Hematopoietic multipotent progenitor cell treated with erythropoietin and hydrocortisone succinate and interleukin-3 and kit ligand, for 17 days (in vitro differentiated cells): ENCODE results near the gene HNRNPM.
A peak's percentile ranks its signal among the peaks of the same experiment; 100 is the strongest.
"Not testable (repeated sequence)": the region's sequence is repeated elsewhere in the genome, so short reads cannot be mapped to it uniquely, and the experiment has no call there.

Source experiments
- DNase-seq: peaks from one replicate; pipeline ENCODE4 v3.0.0-alpha.2; 2015; ENCODE audit warnings: low spot score

The HNRNPM gene

DNA sequence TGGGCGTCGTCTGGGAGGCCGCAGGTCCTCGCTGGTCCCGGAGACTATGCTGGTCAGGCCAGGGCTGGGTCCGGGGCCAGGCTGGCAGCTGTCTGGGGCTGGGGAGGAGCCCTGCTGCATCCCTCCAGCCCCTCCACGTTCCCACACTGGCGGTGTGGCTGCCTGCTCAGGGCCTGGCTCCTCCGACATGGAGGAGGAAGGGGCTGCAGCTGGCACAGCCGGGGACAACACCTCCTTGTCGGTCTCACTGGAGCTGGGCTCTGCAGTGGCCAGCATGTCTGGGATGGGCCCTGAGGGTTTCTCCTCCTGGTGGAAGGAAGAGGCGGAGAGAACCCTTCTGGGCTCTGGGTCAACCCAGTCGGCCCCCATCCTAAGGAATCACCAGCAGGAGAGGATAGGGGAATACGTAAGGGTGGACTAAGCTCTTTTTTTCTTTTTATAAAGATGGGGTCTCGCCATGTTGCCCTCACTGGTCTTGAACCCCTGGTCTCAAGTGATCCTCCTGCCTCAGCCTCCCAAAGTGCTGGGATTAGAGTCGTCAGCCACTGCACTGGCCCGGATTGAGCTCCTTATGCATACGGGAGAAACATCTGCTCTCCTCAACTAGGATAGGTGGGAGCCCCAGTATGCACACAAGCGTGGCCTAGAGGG lies 68.4 kb downstream of the HNRNPM start:
- no peak for DNase-seq

DNA sequence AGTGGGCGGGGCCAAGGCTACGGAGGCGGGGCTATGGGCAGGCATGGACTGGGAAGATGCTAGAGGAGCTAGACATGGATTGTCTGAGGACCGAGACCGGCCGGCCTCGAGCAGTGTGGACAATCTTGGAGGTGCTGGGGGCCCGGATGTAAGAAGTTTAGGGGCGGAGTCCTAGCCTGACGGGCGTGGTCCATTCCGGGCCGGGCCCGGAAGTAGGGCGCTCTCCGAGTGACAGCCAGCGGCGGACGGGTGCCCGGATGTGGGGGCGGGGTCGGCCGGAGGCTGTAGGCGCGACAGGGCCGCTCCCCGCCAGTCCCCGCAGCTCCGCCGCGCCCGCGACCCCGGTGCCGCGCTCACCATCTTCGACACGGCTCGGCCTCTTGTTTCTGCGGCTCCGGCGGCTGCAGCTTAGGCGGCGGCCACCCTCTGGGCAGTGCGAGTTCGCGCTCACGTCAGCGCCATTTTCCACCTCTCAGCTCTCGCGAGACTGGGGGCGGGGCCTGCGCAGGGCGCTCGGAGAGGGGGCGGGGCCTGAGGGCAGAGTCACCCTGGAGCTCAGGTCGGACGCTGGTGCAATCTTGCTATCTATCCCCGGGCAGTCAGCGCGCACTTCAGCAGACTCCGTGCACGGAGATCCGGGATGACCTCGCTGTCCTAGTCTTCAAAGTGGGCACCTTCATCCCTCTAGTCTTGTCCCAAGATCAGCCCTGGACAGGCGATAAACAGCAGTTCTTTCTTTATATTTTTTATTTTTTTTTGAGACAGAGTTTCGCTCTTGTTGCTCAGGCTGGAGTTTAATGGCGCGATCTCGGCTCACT lies 69.1 kb downstream of the HNRNPM start, which contains the start of gene ZNF414:
Gene ZNF414 (minus strand): TSS at position 481 of the 818 bp plus-strand sequence. CDS start 121 bp downstream, at position 360.
- peak; percentile 96 for DNase-seq

DNA sequence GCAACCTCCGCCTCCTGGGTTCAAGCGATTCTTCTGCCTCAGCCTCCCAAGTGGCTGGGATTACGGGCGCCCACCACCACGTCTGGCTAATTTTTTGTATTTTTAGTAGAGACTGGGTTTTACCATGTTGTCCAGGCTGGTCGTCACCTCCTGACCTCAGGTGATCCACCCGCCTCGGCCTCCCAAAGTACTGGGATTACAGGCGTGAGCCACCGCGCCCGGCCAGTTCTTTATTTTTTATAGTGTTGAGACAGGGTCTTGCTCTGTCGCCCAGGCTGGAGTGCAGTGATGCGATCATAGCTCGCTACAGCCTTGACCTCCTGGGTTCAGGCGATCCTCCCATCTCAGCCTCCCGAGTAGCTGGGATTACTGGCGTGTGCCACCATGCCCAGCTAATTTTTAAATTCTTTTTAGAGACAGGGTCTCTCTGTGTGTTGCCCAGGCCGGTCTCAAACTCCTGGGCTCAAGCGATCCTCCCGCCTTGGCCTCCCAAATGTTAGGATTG lies 69.8 kb downstream of the HNRNPM start:
- DNase-seq, result not testable (repeated sequence)

DNA sequence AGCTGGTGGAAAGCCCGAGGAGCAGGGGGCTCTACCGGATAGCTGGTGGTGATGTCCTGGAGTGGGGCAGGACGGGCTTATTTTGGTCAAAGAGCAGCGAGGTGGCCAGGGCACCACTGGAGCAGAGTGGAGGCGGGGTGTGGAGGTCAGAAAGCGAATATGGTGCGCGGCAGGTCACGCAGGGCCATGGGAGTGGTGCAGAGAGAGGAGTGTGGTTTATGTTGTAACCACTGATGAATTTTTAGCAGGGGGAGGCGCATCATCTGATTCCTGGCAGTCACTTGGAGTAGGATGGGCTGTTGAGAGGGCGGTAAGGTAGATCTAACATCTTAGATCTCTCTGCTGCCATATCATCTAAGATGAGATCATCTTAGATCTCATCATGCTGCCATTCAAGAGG lies 70.5 kb downstream of the HNRNPM start:
- no peak for DNase-seq

DNA sequence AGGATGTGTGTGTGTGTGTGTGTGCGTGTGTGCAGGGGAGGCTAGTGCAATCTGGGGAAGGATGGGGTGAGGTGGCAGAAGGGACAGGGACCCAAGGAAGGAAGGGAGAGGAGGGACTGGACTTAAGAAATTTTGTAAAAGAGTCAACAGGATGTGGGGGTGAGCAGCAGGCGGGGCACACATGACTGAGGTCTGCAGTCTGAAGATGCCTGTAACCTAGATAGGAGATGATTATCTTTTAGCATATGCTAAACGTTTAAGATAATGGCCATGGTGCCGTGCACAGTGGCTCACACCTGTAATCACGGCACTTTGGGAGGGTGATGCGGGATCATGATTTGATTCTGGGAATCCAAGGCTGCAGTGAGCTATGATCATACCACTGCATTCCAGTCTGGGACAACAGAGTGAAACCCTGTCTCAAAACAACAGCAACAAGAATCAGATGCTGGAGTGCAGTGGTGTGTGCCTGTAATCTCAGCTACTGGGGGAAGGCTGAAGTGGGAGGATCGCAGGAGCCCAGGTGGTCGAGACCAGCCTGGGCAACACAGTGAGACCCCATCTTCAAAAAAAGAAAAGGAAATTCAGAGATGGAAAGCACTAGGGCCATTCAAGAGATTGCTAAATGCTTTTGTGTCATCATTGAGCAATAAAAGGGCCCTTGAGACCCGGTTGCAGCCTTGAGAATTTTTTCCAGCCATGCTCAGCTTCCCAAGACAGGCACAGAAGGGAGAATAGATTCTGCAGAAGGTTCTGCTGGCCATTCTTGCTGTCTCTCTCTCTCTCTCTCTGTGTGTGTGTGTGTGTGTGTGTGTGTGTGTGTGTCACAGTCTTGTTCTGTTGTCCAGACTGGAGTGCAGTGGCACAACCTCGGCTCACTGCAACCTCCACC lies 73.0 kb downstream of the HNRNPM start:
- DNase-seq, result no peak

DNA sequence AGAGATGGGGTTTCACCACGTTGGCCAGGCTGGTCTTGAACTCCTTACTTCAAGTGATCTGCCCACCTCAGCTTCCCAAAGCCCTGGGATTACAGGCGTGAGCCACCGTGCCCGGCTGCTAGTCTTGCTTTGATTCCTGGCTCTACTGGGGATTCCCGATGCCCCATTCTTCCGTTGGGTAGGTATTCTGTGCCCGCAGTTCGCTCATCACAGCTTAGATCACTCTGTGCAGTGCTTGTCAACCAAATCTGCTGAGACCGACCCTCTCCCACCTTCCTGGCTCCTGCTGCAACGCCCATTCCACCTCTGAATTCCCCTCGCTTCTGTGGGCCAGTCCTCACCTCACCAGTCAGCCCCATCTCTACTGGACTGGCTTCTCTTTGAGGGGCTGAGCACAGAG lies 73.8 kb downstream of the HNRNPM start:
- DNase-seq, result no peak

DNA sequence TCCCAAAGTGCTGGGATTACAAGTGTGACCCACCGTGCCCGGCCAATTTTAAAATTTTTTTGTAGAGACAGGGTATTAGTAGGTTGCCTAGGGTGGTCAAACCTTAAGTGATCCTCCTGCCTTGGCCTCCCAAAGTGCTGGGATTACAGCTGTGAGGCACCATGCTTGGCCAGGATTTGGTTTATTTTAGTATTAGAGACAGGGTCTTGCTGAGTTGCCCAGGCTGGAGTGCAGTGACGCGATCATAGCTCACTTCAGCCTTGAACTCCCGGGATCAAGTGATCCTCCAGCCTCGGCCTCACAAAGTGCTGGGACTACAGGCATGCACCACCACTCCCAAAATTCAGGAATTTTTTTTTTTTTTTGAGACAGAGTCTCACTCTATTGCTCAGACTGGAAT lies 74.6 kb downstream of the HNRNPM start:
- no peak for DNase-seq

DNA sequence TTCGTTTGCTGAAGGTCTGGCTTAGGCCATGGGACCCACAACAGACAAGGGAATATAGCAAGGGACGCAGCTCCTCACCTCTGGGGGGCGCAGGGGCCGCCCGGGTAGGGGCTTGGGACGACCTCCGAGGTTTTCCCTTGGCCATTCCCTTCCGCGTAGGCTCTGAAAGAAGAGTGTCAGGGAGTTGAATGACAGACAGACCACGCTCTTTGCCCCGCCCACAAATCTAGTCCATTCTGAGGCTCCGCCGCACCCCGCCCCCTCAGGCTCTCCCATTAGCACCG lies 80.6 kb downstream of the HNRNPM start:
- no peak for DNase-seq

DNA sequence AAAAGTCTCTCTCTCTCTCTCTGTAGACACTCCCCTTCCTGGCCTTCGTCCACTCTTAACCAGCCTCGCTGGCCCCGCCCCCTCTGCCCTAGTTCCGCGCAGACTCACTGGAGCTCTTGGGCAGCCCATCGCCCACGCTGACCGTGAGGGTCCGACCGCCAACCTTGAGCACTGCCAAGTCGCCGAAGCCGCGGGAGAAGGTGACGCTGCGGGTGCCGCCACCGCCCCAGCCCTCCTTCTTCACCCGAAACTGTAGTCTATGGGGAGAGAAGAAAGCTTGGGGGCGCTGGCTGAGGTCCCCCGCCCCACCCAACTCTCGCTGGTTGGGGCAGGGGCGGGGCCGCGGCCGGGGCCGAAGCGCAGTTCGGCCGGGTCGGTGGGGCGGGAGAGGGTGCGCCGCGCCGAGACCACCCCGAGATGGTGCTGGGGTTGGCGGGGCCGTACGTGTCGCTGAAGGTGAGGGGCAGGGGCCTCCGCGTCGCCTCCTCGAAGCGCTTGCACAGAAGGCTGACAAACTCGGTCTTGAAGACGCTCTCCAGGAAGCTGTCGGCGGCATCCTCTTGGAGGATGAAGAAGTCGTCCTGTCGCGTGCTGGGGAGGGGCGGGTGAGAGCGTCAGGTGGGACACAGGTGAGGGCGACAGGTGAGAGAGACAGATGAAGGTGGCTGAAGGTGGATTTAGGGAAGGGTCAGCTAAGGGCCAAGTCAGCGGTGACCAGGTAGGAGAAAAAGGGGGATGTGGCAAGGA lies 81.7 kb downstream of the HNRNPM start:
- DNase-seq, result no peak

DNA sequence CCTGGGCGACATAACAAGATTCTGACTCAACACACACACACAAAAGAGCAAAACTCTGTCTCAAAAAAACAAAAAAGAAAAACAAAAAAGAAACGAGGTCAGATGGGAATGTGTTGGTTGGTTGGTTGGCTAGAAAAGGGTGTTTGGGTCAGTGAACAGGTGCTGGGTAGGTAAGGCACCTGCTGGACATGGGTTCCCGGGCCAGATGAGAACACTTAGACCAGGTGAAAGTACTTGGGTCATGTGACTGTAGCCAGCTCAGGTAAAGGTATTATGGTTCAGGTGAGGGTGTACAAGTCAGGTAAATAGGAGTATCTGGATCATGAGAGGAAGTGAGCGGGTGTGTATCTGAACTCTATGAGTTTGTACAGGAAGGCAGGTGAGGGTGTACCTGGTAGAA lies 83.7 kb downstream of the HNRNPM start:
- DNase-seq, result no peak

DNA sequence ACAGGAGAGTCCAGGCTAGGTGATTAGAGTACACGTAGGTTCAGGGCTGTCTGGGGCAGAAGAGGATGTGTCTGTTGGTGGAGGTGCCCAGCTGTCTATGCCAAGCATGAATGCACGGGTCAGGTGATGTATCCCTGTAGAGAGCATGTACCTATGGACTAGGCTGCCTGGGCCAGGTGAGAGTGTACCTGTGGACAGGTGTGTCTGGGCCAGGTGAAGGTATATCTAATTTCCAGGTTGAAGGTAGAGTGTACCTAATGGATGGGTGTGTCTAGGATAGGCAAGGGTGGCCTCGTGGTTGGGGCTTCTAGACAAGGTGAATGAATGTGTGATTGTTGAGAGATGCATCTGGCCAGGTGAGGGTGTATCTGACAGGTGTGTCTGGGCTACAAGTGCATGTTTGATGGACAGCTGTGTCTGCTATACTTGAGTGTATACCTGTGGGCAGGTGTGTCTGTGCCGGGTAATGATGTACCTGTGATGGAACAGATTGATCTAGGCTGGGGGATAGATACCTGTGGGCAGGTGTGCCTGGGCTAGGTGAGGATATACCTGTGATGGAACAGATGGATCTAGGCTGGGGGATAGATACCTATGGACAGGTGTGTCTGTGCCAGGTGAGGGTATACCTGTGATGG lies 84.7 kb downstream of the HNRNPM start:
- DNase-seq, result no peak

DNA sequence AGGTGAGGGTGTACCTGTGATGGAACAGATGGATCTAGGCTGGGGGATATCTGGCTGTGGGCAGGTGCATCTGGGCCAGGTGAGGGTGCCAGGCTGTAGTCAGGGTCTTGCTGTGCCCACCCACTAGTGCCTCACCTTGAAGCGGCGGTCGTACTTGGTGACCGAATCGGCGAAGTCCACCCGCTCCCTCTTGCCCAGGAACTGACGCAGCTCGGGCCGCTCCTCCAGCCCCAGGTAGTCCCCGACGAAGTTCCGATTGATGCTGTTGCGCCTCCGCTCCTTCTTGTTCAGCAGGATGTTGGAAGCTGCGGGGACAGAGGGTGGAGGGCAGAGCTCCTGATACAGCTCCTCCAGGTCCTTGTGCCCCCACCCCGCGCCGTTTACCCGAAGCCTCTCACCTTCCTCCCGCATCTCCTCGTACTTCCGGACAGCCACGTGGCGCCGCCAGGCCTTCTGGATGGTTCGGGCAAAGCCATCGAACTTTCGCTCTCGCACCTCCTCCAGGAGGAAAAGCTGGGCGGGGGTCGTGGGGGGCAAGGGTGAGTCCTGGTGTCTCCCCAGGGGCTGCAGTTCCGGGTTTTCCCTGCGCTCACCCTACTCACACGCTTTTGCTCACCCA lies 85.4 kb downstream of the HNRNPM start:
- no peak for DNase-seq

DNA sequence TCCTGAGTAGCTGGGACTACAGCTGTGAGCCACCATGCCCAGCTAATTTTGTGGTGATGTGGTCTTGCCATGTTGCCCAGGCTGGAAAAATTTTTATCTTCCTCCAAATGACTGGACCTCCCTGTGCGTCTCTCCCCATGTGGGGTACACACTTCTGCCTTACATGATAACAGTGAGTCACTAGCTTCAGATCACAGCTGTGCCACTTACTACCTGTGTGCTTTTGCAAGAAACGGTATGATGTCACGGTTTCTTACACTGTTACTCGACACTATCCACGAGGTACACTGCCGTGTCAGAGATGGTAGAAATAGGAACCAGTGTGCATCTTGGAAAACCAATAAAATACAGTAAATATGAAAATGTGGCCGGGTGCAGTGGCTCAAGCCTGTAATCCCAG lies 86.7 kb downstream of the HNRNPM start:
- no peak for DNase-seq

DNA sequence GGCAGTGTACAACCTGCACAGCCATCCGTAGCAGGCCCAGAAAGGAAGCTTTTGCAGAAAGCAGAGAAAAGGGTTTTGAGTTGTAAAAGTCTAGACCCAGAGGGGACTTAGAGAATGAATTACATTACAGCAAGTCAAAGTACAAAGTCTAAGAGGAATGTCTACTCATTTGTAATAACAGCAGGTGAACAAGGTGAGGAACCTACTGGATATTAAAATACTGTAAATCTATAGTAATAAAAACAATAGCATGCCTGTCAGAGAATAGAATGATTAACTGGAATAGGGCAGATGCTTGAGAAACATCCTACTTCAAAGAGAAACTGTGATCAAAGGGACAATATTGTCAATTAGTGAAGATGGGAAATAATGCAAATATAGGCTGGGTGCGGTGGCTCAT lies 87.5 kb downstream of the HNRNPM start:
- DNase-seq, result no peak

DNA sequence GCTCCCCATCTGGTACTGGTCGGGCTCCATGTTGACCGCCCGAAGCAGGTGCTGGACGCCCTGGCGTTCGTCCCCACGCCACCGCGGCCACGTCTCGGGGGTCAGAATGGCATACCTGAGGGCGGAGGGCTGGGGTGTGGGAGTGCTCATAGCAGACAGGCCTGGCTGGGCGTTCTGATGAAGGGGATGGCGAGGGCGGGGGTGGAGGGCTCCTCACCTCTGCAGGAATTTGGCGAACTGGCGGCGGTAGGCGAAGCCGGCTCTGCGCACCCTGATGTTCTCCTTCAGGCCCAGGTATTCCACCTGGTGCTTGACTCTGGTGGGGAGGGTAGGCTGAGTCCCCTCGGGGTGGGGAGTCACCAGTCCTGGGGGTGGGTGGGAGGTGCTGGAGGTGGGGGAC lies 91.5 kb downstream of the HNRNPM start:
- DNase-seq, result no peak

DNA sequence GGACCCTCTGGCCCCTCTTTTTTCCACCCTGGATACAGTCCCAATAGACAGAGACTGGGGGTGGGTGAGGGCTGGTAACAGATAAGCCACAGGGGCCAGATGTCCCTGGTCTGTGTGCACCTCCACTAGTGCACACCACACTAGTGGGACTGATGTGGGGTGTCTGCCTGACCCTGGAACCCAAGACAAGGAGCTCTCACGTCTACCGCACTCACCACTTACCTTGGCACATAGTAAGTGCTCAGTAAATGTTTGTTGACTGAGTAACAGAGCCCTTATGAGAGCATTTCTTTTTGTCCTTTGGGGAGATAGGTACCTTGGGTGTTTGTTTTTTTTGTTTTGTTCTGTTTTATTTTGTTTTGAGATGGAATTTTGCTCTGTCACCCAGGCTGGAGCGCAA lies 92.3 kb downstream of the HNRNPM start:
- DNase-seq, result no peak
